Calu3 (cell line): ENCODE results near the gene CLCN7. TPM values are rescaled to one million over a fixed set of nuclear protein-coding genes. Genes with fewer than 3 reads are reported as not detected.

ENCODE experiments used
- BruUV-seq: library from RNA; stranded (reverse); fragments of 400-500 nt; replicated peaks from 2 replicates; lab custom pipeline; 2021; lab: Mats Ljungman, UMichigan
- CTCF ChIA-PET: fragments of 300-600 bp; sonication (Branson Sonifier 250); formaldehyde crosslinking; loops from one replicate; lab custom pipeline; 2022; ENCODE audit warnings: antibody characterized with exemption; lab: Charles Lee
- DNase-seq: peaks from one replicate; pipeline ENCODE4 v3.0.0; 2022
- H3K27ac Mint-ChIP-seq: one replicate; pipeline ENCODE4 v1.8.0; 2022; ENCODE audit warnings: mixed read lengths; ENCODE audit not compliant: unreplicated experiment
- H3K27me3 Mint-ChIP-seq: one replicate; pipeline ENCODE4 v1.8.0; 2022; ENCODE audit warnings: mixed read lengths; ENCODE audit not compliant: unreplicated experiment
- H3K36me3 Mint-ChIP-seq: one replicate; pipeline ENCODE4 v1.8.0; 2022; ENCODE audit warnings: mild to moderate bottlenecking, moderate library complexity, mixed read lengths; ENCODE audit not compliant: insufficient read depth, unreplicated experiment
- H3K4me1 Mint-ChIP-seq: one replicate; pipeline ENCODE4 v1.8.0; 2022; ENCODE audit warnings: mild to moderate bottlenecking, low read depth, mixed read lengths; ENCODE audit not compliant: unreplicated experiment
- H3K4me3 Mint-ChIP-seq: one replicate; pipeline ENCODE4 v1.8.0; 2022; ENCODE audit warnings: mild to moderate bottlenecking, low read depth, moderate library complexity, mixed read lengths; ENCODE audit not compliant: unreplicated experiment
- H3K9me3 Mint-ChIP-seq: one replicate; pipeline ENCODE4 v1.8.0; 2022; ENCODE audit warnings: low read depth, mixed read lengths; ENCODE audit not compliant: unreplicated experiment
- intact Hi-C: fragments of 100-400 bp; cut with micrococcal nuclease; formaldehyde crosslinking; loops from one replicate; pipeline ENCODE4 v1.10.0; 2022; ENCODE audit not compliant: unreplicated experiment
- total RNA-seq: library from RNA; stranded (reverse); gene quantifications from 2 replicates; pipeline ENCODE4 v1.2.3, GENCODE V29; 2022
- TF ChIP-seq, protein P1 (sequence below): fragments of 200-600 bp; IDR thresholded peaks from one replicate; pipeline ENCODE4 v1.8.0; 2022; ENCODE audit warnings: antibody characterized with exemption; ENCODE audit not compliant: unreplicated experiment

Gene CLCN7
- total RNA-seq, 1 experiment from 2014 or later = 117 TPM

DNA sequence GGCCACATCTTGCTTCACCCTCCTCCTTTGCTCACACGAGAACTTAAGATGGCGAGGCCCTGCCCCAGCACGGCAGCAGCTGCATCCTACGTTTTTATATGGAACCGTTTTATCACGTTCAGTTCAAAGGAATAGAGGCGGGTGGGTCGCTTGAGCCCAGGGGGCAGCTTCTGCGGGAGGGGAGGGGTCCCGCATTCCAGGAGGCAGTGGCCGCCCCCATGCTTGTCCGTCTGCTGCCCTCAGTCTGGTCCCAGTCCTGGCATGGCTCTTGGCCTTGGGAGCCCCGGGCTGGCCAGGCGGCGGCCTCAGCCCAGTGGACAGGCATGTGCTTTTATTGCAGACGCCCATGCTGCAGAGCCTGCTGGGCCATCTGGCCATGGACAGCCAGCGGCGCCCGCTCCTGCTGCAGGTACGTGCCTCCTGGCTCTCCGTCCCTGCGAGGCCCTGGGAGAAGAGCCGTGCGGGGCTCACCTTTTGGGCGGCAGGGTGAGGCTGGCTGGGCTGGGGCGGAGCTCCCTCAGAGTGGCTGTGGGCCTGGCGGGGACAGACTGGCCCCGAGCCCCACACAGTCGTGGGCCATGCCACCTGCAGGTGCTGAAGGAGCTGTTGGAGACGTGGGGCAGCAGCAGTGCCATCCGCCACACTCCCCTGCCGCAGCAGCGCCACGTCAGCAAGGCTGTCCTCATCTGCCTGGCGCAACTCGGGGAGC, 25.1 kb upstream of the CLCN7 start:
- Mint-ChIP-seq H3K27ac (no peak overlapping the region), H3K4me3 (no peak overlapping the region), H3K27me3 (no peaks in the 10 kb centered on the region), H3K4me1 (no peaks in the 10 kb centered on the region), H3K36me3 (peaks cover 50% of the 10 kb centered on the region), H3K9me3 (no peaks in the 10 kb centered on the region)
- BruUV-seq = no TSS peak
- TF ChIP-seq, protein P1, sequence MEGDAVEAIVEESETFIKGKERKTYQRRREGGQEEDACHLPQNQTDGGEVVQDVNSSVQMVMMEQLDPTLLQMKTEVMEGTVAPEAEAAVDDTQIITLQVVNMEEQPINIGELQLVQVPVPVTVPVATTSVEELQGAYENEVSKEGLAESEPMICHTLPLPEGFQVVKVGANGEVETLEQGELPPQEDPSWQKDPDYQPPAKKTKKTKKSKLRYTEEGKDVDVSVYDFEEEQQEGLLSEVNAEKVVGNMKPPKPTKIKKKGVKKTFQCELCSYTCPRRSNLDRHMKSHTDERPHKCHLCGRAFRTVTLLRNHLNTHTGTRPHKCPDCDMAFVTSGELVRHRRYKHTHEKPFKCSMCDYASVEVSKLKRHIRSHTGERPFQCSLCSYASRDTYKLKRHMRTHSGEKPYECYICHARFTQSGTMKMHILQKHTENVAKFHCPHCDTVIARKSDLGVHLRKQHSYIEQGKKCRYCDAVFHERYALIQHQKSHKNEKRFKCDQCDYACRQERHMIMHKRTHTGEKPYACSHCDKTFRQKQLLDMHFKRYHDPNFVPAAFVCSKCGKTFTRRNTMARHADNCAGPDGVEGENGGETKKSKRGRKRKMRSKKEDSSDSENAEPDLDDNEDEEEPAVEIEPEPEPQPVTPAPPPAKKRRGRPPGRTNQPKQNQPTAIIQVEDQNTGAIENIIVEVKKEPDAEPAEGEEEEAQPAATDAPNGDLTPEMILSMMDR = no peak
- intact Hi-C loops = no loop called here
- CTCF ChIA-PET = no interaction called here
- no peak for DNase-seq

GRCh38 chr16:1498899-1499676, 24.3 kb upstream of the CLCN7 start:
- H3K4me3 Mint-ChIP-seq = no peak overlapping the region
- H3K36me3 Mint-ChIP-seq = peaks cover 48% of the 10 kb centered on the region
- no TSS peak for BruUV-seq
- peak overlapping the region; percentile 42 for H3K27ac Mint-ChIP-seq
- TF ChIP-seq, protein P1 = no peak
- CTCF ChIA-PET = no interaction called here
- H3K27me3 Mint-ChIP-seq = no peaks in the 10 kb centered on the region
- H3K4me1 Mint-ChIP-seq = no peaks in the 10 kb centered on the region
- no peaks in the 10 kb centered on the region for H3K9me3 Mint-ChIP-seq
- DNase-seq = no peak
- intact Hi-C loops = no loop called here

DNA sequence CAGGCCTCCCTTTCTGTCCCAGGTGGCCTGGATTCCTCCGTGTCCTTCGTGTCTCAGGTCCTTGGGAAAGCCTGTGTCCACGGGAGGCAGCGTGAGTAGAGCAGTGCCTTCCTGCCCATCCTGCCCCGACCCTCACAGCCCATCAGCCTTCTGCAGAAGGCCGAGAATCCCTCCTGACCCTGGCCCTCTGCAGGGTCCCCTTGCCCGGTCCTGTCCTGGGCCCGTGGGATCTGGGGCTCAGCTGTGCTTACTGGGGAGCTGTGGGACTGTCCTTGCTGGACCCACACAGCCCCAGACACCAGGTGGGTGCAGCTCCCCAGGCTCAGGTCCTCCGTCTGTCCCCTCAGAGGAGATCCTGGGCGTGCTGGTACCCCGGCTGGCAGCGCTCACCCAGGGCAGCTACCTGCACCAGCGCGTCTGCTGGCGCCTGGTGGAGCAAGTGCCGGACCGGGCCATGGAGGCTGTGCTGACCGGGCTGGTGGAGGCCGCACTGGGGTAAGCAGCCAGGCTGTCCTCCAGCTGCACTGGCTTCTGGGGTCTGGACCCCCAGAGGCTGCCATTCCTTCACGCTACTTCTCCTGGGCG, 22.3 kb upstream of the CLCN7 start:
- intact Hi-C loops = no loop called here
- H3K27me3 Mint-ChIP-seq = no peaks in the 10 kb centered on the region
- H3K27ac Mint-ChIP-seq = no peak overlapping the region
- no TSS peak for BruUV-seq
- peaks cover 47% of the 10 kb centered on the region for H3K36me3 Mint-ChIP-seq
- H3K9me3 Mint-ChIP-seq = no peaks in the 10 kb centered on the region
- no peak for DNase-seq
- TF ChIP-seq, protein P1 = no peak
- peaks cover 7% of the 10 kb centered on the region for H3K4me1 Mint-ChIP-seq
- CTCF ChIA-PET = no interaction called here
- no peak overlapping the region for H3K4me3 Mint-ChIP-seq

- H3K27ac Mint-ChIP-seq = no peak overlapping the region
- no peak overlapping the region for H3K4me3 Mint-ChIP-seq
- H3K4me1 Mint-ChIP-seq = peaks cover 7% of the 10 kb centered on the region
- H3K36me3 Mint-ChIP-seq = peaks cover 42% of the 10 kb centered on the region
- H3K9me3 Mint-ChIP-seq = no peaks in the 10 kb centered on the region
- no TSS peak for BruUV-seq
- TF ChIP-seq, protein P1 = no peak
- no peaks in the 10 kb centered on the region for H3K27me3 Mint-ChIP-seq
- DNase-seq = no peak
- intact Hi-C loops = no loop called here
- CTCF ChIA-PET = no interaction called here
Measured at GRCh38 chr16:1496464-1496863, 21.6 kb upstream of the CLCN7 start.
